GM18519 (cell line): ENCODE results near the gene SLC38A1.

Experiments used
- ATAC-seq: cut with Tn5 transposase; IDR thresholded peaks from one replicate; pipeline ENCODE4 v1.9.1; 2021; ENCODE audit warnings: mild to moderate bottlenecking, moderate library complexity; ENCODE audit not compliant: unreplicated experiment, low FRiP score

Gene SLC38A1

DNA sequence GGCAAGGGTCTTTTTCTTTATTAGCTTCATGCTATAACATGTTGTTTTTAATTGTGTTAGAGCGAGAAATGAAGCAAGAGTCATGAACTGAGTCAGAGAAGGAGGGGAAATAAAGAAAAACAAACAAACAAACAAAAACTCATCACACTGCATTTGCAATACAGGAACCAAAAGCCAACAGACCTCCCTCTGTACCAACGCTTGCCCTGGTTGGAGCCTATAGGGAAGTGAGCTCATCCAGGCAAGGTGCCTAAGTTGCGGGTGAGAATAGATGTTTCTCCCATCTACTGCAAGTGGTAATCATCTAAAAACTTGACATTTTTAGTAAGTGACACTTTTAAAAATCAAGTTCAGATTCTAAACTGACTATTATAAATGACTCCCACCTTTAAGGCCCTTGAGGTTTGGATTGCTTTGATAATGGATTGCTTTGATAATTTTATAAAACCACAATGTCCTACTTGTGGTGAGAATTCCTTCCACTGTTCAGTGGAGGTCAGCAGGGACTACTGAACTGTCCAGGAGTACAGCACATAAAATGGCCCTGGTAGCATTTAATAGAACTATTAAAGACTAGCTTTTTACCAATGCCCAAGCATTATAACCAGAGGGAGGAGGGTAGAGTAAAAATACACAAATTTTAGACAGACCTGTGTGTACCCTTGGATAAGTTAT lies 31.3 kb downstream of the SLC38A1 start:
- no peak for ATAC-seq

DNA sequence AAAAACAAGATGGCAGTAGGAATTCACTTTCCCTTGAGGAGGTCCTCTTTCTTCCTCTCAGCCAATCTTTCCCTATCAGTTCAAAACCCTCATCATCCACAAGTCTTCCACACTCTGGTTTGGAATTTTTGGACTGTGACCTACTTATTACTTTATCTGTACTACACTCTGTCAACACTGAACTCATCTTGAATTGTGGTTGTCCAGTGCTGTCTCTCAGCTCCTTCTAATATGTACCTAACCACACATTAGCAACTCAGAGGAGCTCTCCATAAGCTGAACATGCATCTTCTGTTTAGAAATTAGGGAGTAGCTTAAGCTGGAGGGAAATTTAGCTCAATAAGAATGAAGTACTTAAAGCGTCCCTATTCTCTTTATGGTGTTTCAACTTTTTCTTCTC lies 34.8 kb downstream of the SLC38A1 start:
- no peak for ATAC-seq

DNA sequence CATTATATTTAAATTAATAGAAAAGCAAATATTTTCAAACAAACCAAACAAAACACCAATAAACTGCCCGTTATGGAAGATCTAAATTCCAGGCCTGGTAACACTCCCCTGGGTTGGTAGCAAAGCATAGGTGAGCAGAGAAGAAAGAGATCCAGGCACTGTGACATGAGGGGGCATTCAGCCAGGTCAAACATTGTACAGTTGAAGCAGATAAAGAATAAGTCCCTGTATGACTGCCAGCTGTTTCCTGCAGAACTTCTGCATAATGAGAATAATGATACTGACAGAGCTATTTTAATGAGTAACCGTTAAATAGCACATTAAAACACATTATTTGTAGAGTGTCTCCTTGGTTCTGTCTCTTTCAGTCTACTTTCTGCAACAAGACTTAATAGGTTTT lies 35.4 kb downstream of the SLC38A1 start:
- no peak for ATAC-seq

DNA sequence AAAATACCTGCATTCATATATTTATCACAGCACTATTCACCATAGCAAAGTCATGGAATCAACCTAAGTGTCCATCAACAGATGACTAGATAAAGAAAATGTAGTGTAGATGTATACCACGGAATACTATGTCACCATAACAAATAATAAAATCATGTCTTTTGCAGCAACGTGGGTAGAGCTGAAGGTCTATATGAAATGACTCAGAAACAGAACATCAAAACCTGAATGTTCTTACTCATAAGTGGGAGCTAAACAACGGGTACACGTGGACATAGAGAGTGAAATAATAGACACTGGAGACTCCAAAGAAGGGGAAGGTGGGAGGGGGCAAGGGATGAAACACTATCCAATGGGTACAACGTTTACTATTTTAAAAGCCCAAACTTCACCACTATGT lies 37.9 kb downstream of the SLC38A1 start:
- no peak for ATAC-seq

DNA sequence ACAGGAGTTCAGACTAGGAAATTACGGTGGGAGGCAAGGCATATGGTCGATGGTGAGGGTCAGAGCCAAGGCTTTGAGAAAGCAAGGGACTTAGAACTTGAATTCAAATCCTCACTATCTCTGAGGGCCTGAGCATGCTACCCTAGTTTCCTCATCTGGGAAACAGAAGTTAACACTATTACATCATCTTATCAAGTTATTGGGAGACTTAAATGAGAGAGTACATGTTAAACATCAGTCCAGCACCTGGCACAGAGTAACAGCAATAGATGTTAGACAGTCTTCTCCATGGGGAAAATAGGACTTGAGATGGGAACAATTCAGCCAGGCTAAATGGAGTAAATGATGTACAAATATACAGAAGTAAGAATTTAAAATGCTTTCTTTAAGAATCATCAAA lies 38.5 kb downstream of the SLC38A1 start:
- ATAC-seq = no peak

DNA sequence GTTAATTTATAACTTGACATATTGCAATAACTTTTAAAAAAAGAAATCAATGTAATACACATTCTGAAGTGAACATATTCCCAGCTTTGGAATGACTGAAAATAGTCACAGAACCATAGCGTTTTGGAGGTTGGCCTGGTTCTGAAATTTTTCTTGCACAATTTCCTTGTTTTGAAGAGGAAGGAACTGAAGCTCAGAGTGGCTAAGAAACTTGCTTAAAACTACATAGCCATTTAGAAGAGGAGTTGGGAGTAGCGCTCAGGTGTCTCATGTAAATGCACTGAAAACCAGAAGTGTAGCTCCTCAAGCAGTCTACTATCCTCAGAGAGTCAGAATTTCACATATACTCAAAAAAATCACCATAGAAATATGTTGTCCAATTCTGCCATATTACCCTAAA lies 41.2 kb downstream of the SLC38A1 start:
- ATAC-seq = no peak

DNA sequence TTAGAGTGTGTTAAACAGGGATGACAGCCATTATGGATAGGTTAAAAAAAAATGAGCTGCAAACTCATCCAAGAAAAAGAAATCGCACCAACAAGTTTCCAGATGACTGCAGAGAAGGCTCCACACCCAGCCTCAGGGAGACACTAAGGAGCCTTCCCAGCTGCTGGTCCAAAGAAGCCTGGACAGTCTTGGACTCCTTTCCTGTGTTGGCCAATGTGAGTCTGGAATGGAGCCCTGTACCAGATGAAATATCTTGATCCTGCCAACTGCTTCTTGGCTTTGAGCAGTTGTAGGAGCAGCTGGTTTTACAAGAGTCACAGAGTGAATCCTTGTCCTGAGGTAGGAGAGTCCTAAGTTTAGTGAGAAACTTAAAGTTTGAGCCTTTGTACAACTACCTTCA lies 44.5 kb downstream of the SLC38A1 start:
- ATAC-seq = no peak

DNA sequence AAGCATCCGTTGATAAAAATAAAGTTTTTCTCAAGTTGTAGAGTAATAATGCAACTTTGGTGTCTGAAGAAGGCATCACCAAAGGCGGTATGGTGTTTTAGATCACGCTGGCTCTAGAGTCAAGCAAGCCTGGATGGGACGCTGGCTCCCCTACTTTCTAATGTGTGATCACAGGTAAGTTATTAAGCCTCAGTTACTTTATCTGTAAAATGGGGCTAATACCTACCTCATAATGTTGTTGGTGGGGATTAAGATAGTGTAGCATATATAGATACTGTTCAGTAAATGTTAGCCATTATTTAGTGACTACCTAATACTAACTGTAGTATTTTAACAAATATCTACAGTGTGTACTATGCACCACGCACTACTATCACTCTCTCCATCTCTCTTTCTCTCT lies 45.8 kb downstream of the SLC38A1 start:
- no peak for ATAC-seq

DNA sequence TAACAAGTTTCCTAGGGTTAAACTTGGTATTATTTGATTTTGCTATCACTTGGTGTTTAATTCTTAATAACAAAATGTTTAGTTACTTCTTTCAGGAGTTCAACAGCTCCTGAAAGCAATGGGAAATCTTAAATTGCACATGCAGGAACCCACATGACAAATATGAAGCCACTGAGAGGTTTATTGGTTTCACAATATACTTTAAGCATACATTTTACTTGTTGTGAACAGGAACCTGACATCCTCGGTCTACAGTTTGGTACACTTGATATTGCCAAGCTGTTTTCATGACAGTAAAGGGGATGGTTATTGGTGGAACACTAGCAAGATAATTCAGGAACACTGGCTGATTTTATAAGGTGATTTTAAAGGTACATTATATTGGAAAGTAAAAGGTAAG lies 46.2 kb downstream of the SLC38A1 start:
- ATAC-seq = no peak

DNA sequence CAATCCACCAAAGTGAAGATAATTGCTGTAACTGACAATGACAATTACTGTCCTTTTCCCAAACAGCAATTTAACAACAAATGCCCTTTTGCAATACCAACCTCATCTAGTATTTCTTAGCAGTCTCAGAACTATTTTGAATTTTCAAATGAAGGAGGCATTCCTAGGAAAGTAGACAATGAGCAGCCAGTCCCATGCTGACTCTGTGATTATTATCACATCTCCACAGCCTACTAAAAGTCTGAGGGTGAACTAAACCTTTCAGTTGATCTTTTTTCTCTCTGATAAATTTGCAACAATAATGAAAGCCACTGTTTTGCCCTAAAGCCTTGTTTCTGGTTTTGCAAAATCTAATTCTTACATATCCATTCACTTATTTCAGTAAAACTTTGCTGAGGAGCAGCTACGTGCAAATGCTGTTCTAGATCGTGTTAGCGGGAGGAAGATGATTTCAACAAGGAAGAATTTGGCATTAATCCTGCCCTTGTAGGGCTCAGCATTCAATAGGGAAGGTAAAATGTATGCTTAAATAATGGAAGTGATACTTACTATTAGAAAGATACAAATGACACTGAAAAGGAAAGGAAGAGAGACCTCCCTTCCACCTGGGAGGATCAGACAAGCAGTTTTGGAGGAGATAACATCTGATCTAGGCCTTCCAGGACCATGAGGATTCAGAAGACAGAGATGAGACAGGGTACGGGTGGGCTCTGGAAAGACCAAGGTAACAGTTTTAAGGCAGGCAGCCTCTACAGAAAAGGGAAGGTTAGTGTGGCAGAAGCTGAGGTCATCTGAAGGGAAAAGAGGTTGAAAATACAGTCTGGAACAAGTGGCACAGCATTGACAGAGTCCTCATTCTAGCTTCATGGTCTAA lies 47.4 kb downstream of the SLC38A1 start:
- ATAC-seq = no peak

DNA sequence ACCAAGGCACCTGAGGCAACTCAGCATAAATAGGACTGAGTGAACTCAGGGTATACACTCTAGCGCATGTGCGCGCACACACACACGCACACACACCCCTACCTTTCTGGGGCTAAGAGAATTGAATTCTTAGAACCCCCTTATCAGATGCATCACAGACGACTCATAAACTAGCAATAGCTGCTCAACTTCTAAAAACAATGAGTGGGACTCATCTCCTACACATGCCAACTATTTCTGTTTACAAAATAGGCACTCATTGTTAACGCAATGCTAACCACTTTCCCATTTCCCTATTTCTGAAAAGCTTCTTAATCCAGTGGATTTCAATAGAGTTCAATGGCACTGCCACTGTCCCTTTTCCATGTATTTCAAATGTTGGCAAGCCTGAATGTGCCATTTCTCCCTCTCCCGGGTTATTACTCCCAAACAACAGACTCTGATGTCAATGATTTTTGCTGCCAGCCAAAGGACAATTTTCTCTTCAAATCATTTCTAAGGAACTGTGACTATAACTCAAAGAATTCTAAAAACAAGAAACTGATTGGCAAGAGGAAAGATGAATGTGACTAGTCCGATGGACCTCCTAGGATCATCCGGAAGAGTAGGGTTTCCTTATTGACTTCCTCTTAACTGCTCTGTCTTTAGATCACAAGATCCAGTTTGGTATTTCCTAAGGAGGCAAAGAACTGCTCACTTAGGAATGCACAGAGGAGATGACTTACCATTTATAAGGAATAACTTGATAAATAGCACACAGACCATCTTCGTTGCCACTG lies 48.8 kb downstream of the SLC38A1 start:
- ATAC-seq = no peak

DNA sequence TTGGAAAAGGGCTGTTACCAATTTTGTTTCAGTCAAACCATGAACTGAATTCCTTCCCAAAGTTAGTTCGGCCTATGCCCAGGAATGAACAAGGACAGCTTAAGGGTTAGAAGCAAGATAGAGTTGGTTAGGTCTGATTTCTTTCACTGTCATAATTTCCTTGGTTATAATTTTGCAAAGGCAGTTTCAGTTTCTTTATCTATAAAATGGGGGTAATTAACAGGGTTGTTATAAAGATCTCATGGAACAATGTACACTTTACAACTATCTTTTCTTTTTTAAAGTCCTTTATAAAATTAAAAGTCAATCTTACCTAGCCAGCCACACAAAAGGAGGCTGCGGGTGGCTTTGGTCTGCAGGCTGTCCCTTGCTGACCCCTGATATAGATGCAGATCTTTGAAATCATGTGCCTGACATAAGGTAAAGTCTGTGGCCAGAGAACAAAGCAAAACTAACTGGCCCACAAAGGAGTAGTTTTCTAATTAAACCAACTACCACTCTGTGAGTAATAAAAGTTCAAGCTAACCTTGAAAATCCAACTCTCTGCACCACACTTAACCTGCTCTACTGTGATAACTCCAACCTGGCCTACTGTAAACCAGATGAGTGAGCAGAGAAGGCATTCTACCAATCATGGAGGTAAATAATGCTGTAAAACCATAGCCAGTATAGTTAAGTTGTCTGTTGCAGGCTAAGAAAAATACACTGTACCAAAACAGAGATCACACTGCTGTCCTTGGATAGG lies 49.5 kb downstream of the SLC38A1 start:
- no peak for ATAC-seq

DNA sequence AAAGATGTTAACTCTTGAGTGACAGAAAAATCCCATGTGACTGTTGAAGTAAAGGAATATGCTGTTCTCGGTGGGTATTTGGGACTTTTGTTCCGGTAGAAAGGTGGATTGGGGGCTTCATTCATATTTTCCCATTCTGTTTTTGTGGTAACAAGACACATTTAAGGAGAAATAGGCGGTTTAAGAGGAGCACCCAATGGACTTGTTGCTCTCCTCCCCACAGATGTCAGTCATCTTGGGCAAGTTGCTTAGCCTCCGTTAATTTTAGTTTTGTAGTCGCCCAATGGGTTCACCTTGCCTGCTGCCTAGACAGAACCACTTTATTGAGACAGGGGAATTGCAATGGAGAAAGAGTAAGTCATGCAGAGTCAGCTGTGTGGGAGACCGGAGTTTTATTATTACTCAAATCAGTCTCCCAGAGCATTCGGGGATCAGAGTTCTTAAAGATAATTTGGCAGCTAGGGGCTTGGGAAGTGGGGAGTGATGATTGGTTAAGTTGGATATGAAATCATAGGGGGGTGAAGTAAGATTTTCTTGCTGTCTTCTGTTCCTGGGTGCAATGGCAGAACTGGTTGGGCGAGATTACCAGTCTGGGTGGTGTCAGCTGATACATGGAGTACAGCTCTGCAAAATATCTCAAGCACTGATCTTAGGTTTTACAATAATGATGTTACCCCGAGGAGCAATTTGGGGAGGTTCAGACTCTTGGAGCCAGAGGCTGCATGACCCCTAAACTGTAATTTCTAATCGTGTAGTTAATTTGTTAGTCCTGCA lies 50.3 kb downstream of the SLC38A1 start:
- ATAC-seq = no peak

DNA sequence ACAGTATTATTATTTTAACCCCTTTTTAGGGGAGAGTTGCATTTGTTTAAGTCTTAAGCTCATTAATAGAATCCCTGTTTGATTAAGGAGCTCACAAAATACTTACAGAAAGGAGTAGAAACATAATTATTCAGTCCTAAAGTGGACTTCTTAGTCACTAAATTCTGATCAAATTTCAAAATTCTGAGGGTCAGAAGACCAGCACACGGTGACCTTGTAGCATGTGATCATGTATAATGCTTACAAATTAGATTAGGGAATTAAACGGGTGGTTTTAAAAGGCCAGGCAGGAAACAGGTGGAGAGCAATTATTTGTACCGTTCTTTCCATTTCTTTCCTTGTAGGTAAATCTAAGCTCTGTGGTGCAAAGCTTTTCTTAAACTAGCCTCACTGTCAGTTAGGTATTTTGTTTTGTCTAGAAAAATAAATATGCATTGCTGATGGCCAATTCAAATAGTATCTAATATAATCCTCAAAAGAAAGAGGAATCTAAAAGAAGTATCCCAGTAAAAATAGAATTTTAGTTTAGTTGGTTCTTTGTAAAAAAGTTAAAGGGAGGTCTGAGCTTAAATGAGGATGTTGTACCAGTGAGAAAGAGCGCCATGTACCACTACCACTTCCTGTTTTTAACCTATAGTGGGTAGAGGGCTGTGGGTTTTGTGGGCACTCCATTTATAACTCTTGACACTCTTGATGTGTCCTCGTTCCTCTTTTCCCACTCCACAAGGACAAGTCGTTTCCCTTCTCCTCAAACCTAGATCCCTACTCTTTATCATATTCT lies 51.1 kb downstream of the SLC38A1 start:
- ATAC-seq = peak; percentile 41

DNA sequence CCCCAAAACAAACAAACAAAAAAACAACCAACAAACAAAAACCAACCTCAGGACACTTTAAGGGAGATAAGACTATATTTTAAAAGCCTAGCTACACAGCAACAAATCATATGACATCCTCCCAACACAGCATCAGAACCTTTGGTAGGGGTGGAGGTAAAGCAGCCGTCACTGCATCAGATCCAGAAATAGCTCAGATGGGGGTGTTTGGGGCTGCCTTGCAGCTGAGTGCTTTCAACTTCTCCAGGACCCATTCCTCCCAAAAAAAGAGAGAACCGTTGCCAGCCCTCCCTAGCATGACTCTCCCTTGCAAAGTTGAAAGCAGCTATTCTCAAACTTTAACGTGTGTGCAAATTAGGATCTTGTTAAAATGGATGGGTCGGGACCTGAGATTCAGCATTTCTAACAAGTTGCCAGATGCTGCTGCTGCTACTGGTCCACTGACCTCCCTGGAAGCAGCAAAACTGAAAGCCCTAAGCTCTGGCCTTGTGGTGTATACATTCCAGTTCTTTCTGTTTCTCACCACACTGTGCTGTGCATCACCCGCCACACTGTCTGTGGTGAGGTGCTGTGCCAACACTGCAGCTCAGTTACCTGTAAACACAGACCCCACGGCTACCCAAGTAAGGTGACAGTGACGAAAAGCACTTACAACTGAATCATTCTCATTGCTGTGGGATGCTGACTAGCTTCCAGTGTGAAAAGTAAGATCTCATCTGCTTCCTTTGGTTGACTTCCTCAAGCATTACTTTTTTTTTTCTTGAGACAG lies 54.0 kb downstream of the SLC38A1 start:
- peak; percentile 59 for ATAC-seq

DNA sequence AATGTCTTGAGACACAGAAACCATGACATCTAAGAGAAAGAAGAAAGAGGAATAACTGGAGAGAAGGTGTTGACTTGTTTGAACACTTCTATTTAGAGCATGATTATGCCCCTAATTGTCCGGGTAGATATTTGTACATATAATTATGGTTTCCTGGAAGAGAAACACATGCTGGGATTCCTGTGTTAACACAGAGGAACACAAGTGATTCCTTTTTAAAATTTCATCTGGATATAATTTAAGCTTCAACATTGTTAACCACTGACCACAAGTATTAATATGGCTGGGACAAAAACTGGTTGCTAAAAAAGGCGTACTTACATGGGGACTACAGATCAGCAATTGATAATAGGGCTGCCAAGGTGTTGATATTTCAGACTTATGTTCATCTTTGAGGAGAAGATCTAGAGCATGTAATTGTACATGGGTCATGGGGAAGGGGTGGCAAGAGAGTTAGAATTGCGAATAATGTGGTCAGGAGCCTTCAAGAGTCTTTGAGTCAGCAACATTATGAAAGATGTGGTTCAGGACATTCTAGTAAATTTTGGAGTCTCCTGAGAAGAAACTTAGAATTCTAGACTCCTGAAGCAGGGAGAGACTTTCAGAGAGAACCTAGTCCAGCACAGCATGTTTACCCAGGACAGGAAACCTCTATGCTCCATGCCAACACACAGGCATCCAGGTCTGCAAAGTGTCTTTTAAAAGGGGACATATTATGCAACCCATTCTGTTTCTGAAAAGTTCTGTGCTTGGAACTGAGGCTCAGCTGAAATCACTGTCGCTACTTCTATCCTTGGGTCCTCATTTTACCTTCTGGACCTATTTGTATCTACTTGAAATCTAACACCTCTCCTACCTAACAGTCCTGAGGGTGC lies 56.5 kb downstream of the SLC38A1 start:
- ATAC-seq = no peak

DNA sequence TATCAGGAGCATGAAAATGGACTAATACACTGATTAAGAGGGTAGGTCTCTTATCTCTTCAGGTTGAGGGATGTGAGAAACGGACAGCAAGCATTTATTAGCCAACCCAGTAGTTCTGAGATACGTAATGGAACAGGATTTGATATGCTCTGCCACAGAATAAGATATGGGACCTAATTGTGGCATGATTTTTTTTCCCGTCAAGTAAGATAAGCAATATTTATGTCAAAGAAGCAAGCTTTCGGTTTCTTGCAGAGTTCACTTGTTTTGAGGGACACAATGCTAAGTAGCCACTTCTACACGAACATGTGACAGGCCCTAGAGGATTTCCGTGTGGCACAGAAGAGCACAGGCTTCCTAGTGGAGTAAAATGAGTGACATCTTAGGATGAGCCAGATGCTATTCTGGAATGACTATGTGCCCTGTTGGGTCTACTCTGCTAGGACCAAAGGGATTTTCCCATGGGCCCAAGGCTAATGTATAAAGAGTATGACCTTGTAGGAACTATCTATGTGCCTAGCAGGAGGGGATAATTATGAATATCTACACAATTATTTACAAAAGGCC lies 57.9 kb downstream of the SLC38A1 start:
- no peak for ATAC-seq
